Epithelial cell of prostate (primary cell): ENCODE results near the gene HSPA1A.

Experiments
- DNase-seq: peaks from one replicate; pipeline ENCODE4 v3.0.0-alpha.2; 2011; ENCODE audit warnings: low read depth, low spot score
- H3K27ac ChIP-seq: fragments of 450-650 bp; 2 replicates; pipeline ENCODE4 v1.5.1; 2017; ENCODE audit warnings: mild to moderate bottlenecking

The HSPA1A gene

GRCh38 chr6:31815025-31815838 is at the start of gene HSPA1A, which contains the start of gene HSPA1L:
HSPA1A (plus strand) TSS chr6:31815543; CDS start chr6:31815757, 214 bp downstream.
HSPA1L (minus strand) TSS chr6:31815283; CDS start chr6:31811972, 3,311 bp downstream.
- peak; percentile 79 for DNase-seq
- peak within 1 kb of the TSS; percentile 90 for H3K27ac ChIP-seq

- no peak for DNase-seq
- no peak overlapping the region for H3K27ac ChIP-seq
These were observed 49.8 kb upstream of the HSPA1A start for GRCh38 chr6:31765559-31765909.

GRCh38 chr6:31765910-31766794 is 49.2 kb upstream of the HSPA1A start:
- no peak overlapping the region for H3K27ac ChIP-seq
- no peak for DNase-seq

GRCh38 chr6:31767096-31767645 is 48.2 kb upstream of the HSPA1A start:
- H3K27ac ChIP-seq = no peak overlapping the region
- DNase-seq = no peak

GRCh38 chr6:31768363-31769257 is 46.7 kb upstream of the HSPA1A start:
- H3K27ac ChIP-seq = no peak overlapping the region
- DNase-seq = no peak

- no peak for DNase-seq
- H3K27ac ChIP-seq = no peak overlapping the region
These were observed 45.5 kb upstream of the HSPA1A start for GRCh38 chr6:31769684-31770371.

GRCh38 chr6:31770860-31771259 is 44.5 kb upstream of the HSPA1A start:
- no peak overlapping the region for H3K27ac ChIP-seq
- DNase-seq = no peak

GRCh38 chr6:31771992-31772358 is 43.4 kb upstream of the HSPA1A start:
- no peak for DNase-seq
- no peak overlapping the region for H3K27ac ChIP-seq

- H3K27ac ChIP-seq = no peak overlapping the region
- no peak for DNase-seq
These were observed 40.2 kb upstream of the HSPA1A start for GRCh38 chr6:31775184-31775583.

GRCh38 chr6:31775633-31776484 is 39.5 kb upstream of the HSPA1A start:
- H3K27ac ChIP-seq = no peak overlapping the region
- DNase-seq = no peak

- peak overlapping the region; percentile 57 for H3K27ac ChIP-seq
- DNase-seq = no peak
These were observed 38.8 kb upstream of the HSPA1A start for GRCh38 chr6:31776485-31776988.

GRCh38 chr6:31776989-31777666 is 38.2 kb upstream of the HSPA1A start, which contains the start of gene VWA7:
VWA7 (minus strand) TSS chr6:31777328; CDS start chr6:31776779, 549 bp downstream.
- peak; percentile 72 for DNase-seq
- H3K27ac ChIP-seq = peak within 1 kb of the TSS; percentile 57

GRCh38 chr6:31777667-31778050 is 37.7 kb upstream of the HSPA1A start:
- DNase-seq = no peak
- H3K27ac ChIP-seq = peak overlapping the region; percentile 57

- DNase-seq = no peak
- H3K27ac ChIP-seq = no peak overlapping the region
These were observed 37.1 kb upstream of the HSPA1A start for GRCh38 chr6:31778193-31778592.

- H3K27ac ChIP-seq = no peak overlapping the region
- DNase-seq = no peak
These were observed 36.1 kb upstream of the HSPA1A start for GRCh38 chr6:31778999-31779885.

GRCh38 chr6:31779908-31780307 is 35.4 kb upstream of the HSPA1A start:
- no peak overlapping the region for H3K27ac ChIP-seq
- no peak for DNase-seq
